HG02943 (cell line): ENCODE data around the gene OR2B6.
"Not testable (repeated sequence)": the region's sequence is repeated elsewhere in the genome, so short reads cannot be mapped to it uniquely, and the experiment has no call there.

Source experiments
- ATAC-seq: cut with Tn5 transposase; IDR thresholded peaks from one replicate; pipeline ENCODE4 v1.9.1; 2021; ENCODE audit warnings: mild to moderate bottlenecking, low read depth, moderate library complexity; ENCODE audit not compliant: unreplicated experiment

OR2B6 gene

DNA sequence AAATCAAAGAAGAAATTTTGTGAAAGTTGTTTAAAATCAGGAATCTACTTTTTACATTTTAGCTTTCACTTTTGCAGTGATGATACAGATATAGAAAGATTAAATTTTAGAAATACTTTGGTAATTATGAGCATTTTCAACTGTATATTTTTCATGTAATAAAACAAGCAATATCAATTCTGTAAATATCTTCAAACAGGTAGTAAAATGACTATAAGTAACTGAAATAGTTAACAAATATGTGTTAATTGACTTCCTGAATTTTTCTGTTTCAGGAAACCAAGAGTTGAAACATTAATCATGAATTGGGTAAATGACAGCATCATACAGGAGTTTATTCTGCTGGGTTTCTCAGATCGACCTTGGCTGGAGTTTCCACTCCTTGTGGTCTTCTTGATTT lies at the start of gene OR2B6:
OR2B6 (plus strand) TSS at position 301 of the 400 bp plus-strand sequence; CDS start at position 301, 0 bp downstream.
- no peak for ATAC-seq

DNA sequence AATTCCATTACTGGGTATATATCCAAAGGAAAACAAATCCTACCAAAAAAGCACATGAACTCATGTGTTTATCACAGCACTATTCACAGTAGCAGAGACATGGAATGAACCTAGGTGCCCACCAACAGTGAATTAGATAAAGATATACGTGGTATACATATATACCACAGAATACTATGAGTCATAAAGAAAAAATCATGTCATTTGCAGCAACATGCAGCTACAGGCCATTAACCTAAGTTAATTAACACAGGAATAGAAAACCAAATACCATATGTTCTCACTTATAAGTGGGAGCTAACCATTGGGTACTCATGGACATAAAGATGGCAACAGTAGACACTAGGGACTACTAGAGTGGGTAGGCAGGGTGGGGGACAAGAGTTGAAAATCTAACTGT lies 49.0 kb upstream of the OR2B6 start:
- ATAC-seq = no peak

DNA sequence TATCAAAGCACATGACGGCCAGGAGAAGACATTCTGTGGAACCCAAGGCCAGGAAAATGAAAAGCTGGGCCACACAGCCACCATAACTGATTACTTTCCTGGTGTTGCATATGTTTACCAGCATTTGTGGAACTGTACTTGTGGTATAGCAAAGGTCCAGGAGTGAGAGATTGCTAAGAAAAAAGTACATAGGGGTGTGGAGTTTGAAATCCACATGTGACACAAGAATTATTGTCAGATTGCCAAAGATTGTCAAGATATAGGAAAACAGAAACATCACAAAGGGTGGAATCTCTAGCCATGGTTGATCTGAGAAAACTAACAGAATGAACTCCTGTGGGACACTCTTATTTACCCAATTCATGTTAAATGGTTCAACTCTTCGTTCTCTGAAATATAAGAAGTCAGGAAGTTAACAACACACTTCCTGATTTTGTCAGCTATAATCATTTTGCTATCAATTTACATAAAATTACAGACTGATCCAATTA lies 45.0 kb upstream of the OR2B6 start, which contains the start of gene OR2B2:
OR2B2 (minus strand) TSS at position 441 of the 491 bp plus-strand sequence; CDS start at position 364, 77 bp downstream.
- ATAC-seq = no peak

DNA sequence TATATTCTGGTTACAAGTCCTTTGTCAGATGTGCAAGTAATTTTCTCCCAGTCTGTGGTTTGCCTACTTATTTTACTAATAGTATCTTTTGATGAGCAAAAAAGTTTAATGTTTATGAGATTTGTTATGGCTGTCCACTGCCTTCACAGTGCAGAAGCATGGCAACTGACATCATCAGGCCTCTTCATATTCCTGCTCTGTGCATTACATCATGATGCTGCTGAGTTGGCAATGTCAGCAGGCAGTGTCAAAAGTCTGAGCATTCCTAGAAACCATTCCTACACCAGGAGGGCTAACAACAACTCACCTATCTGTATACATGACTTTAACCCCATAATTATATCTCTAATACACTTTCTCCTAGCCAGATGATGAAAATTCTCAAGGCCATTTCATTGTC lies 34.1 kb upstream of the OR2B6 start:
- ATAC-seq = no peak

DNA sequence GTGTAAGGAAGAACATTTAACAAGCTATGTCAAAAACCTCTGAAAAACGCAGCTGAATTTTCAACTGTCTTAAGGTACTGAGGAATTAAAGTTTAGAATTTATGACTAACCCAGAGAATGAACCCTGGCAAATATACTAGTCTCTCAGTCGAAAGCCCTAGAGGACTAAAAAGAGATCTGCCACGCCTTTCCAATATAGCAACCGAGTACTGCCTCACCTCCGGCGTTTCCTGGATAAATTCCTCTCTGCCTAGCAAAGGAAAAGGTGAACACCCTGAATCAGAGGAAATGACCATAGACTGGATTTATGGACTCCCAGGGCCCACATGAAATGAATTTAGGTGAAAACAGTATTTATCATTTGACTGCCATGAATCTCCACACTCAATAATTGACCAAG lies 32.9 kb upstream of the OR2B6 start:
- ATAC-seq = no peak

DNA sequence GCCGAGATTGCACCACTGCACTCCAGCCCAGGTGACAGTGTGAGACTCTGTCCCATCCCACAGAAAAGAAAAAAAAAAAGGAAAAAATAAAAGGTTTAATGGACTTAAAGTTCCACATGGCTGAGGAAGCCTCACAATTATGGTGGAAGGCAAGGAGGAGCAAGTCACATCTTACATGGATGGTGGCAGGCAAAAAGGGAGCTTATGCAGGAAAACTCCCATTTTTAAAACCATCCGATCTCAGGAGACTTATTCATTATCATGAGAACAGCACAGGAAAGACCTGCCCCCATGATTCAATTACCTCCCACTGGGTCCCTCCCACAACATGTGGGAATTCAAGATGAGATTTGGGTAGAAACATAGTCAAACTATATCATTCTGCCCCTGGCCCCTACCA lies 29.0 kb upstream of the OR2B6 start:
- not testable (repeated sequence) for ATAC-seq

DNA sequence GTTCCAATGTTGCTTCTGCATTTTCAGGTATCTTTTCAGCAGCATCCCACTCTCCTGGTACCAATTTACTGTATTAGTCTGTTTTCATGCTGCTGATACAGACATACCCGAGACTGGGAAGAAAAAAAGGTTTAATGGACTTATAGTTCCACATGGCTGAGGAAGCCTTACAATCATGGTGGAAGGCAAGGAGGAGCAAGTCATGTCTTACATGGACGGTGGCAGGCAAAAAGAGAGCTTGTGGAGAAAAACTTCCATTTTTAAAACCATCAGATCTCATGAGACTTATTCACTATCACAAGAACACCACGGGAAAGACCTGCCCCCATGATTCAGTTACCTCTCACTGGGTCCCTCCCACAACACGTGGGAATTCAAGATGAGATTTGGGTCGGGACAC lies 27.1 kb upstream of the OR2B6 start:
- ATAC-seq = not testable (repeated sequence)

DNA sequence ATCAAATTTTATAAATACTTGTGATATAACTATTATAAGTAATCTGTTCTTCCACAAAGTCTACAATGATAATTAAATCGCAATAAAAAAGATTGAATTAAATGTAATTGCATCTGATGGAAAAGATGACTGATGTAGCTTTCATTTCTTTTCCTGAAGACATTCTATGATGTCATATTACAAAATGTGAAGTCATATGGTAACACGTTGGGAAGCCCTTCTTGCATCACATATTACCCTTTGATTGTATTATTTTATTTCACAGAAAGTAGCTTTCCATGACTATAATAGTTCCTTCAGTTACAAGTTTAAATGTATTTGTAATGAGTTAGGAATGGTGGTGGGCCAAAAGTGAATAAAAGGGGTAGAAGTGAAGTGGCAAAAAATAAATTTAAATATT lies 25.8 kb upstream of the OR2B6 start:
- no peak for ATAC-seq

DNA sequence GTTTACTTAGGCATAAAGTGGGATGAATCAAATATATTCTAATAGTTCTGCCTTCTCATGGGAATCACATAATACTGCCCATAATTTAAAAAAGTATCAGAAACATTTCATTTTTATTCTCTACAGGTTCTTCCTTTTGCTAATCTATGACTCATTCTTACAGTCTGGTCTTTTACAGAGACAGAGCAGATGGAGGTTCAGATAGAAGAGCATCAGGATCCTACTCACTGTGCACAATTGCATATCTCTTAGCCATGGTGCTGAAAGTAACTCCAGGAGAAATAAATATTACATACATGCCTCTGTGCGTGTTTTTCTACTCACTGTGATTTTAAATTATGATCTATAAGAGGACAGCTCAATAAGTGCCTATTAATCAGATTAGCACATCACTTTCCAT lies 16.3 kb upstream of the OR2B6 start:
- no peak for ATAC-seq

DNA sequence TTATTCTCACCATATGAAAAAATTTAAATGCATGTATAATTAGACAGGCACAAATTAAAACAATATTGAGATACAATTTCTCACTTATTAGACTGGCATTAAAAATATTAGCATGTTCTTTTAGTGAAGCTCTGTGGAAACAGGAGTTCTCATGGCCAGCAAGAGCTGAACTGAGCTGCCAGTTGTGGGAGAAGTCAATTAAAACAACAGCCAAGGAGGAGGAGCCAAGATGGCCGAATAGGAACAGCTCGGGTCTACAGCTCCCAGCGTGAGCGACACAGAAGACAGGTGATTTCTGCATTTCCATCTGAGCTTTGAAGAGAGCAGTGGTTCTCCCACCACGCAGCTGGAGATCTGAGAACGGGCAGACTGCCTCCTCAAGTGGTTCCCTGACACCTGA lies 14.0 kb upstream of the OR2B6 start:
- ATAC-seq = not testable (repeated sequence)

DNA sequence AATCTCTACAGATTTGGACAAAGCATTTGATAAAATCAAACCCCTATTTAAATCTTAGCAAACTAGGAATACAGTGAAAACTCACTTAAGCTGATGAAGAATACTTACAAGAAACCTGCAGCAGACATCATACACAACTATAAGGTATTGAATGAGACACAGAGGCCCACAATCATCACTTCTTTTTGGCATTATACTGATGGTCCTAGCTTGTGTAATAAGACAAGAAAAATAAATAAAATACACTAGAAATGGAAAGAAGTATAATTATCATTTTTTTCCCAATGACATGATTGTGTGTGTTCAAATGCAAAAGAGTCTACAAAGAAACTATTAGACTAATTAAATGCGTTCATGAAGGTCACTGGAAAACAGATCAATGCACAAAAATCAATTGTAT lies 8.8 kb upstream of the OR2B6 start:
- ATAC-seq = no peak

DNA sequence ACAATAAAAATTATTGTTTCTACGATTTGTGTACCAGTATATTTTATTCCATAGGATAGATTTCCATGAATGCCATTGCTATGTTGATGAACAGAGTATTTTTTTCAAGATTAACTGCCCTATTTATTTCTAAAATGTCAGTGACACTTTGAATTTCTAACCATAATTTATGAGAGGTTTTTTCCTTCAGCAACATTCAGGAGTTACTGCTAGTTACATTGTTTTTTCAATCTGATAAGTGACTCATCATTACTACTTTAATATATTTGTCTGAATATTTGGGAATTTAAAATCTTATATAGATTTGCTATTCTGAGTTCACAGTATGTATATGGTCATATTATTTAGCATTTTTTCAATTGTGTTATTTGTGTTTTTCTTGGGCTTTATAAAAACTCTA lies 6.0 kb upstream of the OR2B6 start:
- ATAC-seq = no peak

DNA sequence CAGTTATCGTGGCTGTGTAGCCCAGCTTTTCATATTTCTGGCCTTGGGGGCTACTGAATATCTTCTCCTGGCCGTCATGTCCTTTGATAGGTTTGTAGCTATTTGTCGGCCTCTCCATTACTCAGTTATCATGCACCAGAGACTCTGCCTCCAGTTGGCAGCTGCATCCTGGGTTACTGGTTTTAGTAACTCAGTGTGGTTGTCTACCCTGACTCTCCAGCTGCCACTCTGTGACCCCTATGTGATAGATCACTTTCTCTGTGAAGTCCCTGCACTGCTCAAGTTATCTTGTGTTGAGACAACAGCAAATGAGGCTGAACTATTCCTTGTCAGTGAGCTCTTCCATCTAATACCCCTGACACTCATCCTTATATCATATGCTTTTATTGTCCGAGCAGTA lies 475 bp downstream of the OR2B6 start:
- ATAC-seq = no peak

DNA sequence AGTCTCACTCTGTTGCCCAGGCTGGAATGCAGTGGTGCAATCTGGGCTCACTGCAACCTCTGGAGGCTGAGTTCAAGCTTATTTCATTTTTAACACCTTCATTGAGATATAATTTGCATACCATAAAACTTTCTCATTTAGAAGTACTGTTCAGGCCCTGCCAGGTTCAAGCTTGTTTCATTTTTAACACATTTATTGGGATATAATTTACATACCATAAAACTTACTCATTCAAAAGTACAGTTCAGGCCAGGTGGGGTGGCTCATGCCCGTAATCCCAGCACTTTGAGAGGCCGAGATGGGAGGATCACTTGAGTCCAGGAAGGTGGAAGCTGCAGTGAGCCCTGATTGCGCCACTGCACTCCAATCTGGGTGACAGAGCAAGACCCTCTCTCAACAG lies 5.5 kb downstream of the OR2B6 start:
- no peak for ATAC-seq

DNA sequence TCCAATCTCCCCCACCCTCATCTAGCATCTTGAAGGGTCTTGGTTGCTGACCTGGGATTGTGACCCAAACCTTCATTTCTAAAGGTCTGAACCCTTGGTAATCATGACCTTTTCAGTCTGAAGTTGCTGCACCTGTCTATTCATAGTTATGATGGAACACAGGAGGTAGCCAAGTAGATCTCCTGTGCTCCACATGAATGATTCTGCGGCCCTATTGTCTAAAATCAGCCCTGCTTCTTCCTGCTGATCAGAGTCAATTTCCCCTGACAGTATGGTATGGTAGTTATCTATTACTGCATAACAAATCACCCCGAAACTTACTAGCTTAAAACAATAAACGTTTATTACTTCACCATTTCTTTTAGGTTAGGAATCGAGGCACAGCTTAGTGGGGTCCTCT lies 9.0 kb downstream of the OR2B6 start:
- no peak for ATAC-seq

DNA sequence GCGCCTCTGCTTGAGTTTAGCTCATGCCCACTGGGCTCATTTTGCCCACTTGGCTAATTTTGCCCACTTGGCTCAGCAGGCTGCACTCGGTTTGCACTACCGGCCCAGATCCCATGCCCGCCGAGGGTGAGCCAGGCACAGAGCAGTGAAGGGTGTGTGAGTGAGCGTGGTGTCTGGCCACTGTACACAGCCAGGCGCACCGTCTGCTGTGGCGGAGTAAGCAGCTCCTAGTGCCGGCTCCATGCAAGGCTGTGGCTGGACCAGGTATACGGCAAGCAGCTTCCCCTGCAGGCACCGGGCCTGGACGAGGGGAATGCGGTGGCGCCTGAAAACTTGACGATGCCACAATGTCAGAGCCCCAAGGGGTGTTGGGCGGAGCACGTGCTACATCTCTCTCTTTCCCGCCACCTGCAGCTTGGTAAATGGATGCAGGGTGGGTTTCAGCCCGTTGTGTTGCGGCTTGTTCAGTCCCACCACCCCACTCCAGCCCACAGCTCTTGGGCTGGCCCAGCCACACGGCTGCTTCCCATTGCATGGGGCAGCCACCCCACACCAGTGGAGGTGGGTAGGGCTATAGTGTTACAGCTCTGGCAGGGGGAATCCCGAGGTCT lies 9.9 kb downstream of the OR2B6 start:
- no peak for ATAC-seq

DNA sequence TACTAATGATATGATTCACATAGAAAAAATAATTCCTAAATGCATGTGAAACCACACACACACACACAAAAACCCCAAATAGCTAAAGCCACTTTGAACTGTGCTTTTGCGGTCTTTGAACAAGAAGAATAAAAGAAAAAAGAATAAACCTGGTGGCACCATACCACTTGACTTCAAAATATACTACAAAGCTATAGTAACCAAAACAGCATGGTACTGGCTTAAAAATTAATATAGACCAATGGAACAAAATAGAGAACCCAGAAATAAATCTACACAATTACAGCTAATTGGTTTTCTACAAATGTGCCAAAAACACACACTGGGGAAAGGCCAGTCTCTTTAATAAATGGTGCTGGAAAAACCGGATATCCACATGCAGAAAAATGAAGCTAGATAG lies 13.4 kb downstream of the OR2B6 start:
- no peak for ATAC-seq

DNA sequence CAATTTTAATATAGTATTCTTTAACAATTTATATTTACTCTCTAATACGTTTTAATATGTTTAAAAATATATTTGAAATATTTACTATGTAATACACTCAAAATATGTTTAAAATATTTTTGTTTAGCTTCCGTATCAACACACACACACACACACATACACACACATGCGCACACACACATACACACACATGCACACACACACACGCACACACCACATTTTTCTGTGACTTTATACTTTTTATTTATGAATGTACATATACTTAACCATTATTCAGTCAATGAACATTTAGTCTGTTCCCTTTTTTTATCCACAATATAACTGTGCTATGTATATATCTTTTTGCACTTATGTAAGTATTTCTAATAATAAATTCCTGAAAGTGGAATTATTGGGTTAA lies 15.7 kb downstream of the OR2B6 start:
- ATAC-seq = no peak

DNA sequence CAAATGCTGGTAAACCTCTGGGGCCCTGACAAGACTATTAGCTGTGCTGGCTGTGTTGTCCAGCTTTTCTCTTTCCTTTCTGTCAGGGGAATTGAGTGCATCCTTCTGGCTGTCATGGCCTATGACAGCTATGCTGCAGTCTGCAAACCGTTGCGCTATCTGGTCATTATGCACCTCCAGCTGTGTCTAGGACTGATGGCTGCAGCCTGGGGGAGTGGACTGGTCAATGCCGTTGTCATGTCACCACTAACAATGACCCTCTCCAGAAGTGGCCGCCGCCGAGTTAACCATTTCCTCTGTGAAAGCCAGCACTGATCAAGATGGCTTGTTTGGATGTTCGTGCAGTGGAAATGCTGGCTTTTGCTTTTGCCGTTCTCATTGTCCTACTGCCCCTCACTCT lies 20.3 kb downstream of the OR2B6 start:
- ATAC-seq = no peak

DNA sequence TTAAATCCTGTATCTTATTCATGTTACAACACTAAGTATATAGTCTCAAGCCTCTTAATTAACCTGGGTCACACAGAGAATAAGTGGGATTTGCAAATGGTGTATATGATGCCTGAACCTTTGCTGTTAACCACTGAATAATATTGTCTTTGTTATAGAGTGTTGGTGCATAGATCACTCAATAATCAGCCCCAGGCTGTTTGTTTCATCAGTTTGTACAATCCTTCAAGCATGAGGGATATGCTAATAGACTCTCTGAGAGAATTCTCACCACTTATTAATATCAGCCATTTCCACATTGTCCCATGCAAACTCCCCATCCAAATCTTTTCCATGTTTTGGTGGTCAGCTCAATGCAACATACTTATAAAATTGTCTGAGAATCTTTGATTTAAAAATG lies 21.7 kb downstream of the OR2B6 start:
- ATAC-seq = no peak

DNA sequence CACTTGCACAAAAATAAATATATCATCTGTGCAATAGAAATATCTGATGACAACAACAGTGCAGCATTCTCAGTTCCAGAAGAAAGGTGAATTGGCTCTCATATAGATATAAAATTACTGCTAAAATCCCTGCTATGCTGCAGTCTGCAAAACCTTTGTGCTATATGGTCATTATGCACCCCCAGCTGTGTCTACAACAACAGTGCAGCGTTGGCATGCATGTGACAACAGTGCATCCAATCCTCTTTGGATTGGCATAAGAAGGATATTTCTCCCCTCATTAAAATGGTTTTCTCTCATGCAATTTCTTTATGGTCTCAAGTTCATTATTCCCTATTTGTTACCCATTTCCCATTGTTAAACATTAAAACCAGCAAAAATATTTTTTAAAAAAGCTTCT lies 23.1 kb downstream of the OR2B6 start:
- no peak for ATAC-seq

DNA sequence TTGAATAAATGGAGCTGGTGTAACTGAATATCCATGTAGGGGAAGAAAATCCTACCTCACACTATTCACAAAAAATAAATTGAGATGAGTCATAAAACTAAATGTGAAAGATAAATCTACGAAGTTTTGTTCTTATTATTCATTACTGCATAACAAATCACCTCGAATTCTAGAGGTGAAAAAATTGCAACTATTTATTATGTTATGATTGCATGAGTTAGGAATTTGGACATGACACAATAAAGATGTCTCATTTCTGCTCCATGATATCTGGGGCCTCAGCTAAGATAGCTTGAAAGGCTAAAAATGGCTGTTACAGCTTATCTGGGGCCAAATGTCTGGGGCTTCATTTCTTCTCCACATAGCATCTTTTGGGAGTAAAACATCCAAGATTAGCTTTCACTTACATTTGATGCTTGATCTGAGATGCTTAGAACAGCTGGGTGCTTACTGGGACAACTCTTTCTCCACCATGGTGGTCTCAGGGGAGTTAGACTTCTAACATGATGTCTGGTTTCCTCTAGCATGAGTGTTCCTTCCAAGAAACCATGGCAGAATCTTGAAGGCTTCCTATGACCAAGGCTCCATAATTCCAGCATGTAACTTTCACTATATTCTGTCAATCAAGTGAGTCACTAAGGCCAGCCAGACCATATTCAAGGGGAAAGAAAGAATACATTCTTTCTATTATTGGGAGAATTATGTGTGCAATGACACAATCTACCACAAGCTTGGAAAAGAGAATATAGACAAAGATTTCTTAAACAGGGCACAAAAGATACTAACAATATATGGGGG lies 30.1 kb downstream of the OR2B6 start:
- no peak for ATAC-seq
